SH-SY5Y (cell line): ENCODE measurements around the gene GBP1.

Source experiments
- GATA2 ChIP-seq: IDR thresholded peaks from 2 replicates; pipeline ENCODE4 v1.6.1; 2011; ENCODE audit warnings: mild to moderate bottlenecking, low read depth, low read length
- GATA3 ChIP-seq: IDR thresholded peaks from 2 replicates; pipeline ENCODE4 v1.6.1; 2011; ENCODE audit warnings: low read depth, mild to moderate bottlenecking, low read length, moderate library complexity

DNA sequence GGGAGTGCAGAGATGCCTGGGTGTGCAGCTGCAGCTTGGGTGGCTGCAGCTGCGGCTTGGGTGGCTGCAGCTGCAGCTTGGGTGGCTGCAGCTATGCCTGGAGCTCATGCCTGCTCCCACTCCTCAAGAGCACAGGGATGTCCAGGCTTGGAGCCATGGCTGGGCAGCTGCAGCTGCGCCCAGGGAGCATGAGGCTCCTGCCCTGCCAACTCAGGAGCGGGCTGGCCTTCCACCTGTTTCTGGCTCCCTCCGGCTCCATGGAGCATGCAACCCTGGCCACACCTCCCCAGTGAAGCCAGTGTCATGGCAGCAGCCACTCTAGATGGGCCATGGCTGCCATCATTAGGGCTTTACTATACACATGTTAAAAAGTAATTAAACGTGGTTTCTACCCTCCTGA is 21.1 kb downstream of the GBP1 start:
- TF ChIP-seq GATA2 = no peak
- TF ChIP-seq GATA3 = no peak
